T-helper 22 cell (primary cell): Measurements from ENCODE around the gene CMPK1.

ENCODE experiments used
- DNase-seq: peaks from one replicate; pipeline ENCODE4 v3.0.0-alpha.2; 2020; ENCODE audit warnings: low read depth

Gene CMPK1

DNA sequence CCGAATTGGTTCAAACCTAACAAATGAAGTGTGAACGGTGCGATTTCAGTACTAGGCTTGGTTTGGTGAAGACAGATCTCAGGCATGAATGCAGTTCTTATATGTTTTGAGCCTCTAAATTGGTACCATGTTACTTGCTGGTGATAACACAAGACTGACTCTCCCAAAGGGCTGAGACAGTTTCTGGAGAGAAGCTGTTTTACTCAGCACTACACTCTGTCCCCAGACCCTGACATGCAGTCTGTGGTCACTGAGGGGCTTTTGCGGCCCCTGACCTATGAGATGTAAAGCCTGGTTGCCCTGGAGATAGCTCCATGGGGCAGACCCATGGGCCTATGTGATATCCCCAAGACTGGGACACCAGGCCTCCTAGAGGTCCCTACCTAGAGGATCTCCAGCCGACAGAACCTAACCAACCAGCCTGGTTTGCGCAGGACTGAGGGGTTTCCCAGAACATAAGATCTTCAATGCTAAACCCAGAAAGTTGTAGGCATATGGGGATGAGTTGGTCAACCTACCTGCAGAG, 63.1 kb downstream of the CMPK1 start:
- DNase-seq = no peak

DNA sequence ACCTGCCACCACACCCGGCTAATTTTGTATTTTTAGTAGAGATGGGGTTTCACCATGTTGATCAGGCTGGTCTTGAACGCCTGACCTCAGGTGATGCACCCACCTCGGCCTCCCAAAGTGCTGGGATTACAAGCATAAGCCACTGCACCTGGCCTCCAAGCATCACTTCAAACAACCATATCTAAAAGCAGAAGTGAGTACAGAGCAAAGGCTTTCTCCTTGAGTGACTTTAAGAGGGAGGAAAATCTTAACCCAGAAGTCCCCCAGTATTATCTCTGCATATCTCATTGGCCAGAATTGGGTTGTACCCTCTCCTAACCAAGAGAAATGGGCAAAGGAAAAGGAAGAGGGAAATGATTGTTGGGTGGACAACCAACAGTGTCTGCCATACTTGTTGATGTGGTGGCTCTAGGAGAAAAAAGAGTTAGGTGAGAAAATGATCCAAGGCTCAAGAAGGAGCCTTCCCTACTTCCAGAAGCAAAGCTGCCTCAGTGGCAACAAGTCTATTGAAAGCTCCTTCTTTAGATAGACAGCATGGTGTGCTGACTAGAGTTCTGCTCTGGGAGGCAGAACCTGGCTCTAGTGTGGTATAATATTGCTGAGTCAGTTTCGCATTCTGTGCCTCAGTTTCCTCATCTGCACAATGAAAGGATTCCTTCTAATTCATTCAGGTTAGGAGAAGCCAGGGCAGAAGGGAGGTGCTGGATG, 65.7 kb downstream of the CMPK1 start:
- no peak for DNase-seq

DNA sequence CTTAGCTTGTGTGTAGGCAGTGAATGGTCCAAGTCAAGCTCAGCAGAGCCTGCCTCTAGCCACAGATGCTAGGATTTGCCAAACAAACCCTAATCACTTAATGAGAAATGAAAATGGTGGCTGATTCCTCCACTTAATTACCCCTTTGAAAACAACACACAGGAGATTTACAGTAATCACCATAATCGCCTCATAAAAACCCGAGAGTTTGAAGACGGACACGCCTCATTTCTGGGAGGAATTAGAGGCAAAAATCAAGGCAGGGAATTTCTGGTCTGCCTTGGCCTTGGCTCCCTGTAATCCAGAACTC, 66.2 kb downstream of the CMPK1 start:
- DNase-seq = no peak

DNA sequence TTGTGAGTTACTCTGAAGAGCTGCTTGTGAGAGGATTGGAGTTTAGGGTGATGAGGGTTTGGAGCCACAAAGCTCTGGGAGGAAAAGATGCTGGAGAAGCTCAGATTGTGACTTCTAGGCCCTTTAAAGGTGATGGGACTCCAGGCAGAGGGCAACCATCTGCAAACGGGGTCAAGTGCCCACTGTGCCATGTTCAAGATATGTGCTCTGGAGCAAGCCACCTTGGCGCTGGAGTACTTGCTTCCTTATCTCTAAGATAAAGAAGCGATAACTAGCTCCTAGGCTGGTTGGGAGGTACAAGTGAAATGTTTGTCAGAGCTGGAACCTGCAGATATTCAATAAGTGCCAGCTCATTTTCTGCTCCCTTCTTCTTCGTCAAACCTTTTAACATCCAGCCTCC, 68.2 kb downstream of the CMPK1 start:
- DNase-seq = no peak

DNA sequence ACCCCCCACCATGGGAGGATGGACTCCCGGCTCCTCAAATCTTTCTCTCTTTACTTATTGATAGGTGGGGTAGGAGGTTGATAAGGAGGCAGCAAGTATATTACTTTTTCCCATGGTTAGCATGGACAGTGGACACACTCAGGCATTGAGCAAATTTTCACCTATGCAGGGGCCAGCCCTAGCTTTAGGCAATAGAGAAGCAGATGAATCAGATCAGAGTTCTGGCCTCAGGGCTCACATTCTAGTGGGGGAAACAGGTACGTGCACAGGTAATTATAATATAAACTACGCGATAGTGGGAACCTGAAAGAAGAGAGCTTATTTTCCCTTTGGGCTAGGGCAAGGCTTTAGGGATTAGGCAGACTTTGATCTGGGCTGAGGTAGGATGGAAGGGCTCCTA, 69.0 kb downstream of the CMPK1 start:
- no peak for DNase-seq

DNA sequence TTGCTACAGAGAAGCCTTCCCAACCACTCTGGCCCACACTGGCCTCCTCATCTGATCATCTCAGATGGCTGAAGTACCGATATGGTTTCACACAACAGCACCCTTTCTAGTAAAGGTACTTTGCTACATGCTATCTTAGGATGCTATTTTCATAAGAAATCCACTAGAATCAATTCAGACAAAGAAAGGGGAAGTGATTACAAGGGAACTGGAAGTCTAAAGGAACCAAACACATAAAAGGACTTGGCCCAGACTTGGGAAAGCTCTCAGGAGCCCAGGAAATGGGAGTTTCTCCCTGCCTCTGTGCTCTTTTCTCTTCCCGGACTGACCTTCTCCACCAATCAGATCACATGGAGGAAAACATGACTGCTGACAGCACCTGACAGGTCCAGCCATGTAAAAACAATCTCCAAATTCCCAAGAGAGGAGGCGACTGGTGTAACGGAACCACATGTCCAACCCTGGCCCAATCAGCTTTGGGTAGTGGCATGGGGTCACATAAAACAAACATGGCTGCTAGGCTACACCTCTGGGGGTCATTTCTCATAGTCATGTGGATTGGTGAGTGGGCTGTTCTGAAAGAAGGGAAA, 69.8 kb downstream of the CMPK1 start:
- DNase-seq = no peak

DNA sequence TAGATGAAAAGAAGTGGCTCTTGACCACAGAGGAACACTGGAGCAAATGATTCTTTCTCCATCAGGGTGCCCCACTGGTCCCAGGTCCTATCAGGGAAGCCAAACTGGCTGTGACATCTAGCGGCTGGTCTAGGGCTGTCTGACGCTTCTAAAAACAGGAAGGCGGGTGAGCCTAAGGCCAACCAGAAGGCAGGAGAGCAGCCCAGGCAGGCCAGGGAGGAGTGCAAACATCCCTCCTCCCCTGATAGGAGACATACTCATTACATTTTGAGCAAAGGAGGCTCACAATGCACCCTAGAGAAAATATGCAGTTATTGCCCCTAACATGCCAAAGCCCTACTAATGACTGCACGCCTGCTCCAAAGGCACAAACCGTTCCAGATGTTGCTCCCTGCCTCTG, 72.1 kb downstream of the CMPK1 start:
- DNase-seq = no peak

DNA sequence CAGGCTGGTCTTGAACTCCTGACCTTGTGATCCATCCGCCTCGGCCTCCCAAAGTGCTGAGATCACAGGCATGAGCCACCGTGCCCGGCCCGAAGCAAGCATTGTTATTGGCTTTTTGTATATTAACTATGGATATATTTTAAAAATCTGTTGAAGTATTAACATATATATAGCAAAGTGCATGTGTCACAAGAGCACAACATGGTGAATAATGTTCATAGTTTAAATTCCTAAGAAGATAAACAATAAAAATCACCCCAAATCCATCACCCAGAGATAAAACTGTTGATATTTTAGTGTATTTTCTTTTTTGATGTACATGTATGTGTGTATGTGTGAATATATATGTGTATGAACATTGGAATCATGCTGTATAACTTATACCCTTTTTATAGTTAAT, 73.4 kb downstream of the CMPK1 start:
- DNase-seq = no peak

DNA sequence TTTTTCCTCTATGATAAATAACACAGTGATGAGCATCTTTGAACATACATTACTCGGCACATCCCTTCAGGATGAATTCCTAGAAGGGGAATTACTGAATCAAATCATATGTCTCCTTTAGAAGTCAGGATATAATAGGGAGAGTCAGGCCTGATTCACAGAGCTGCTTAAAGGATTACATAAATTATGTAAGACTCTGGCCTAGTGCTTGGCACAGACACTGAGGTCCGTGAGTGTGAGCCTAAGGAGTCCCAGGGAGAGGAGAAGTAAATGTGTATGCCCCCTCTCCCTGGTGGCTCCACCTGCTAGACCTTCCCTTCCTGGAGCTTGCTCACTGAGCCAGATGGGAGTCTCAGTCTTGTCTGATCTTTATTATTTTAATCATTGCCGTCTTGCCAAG, 73.9 kb downstream of the CMPK1 start:
- DNase-seq = no peak

DNA sequence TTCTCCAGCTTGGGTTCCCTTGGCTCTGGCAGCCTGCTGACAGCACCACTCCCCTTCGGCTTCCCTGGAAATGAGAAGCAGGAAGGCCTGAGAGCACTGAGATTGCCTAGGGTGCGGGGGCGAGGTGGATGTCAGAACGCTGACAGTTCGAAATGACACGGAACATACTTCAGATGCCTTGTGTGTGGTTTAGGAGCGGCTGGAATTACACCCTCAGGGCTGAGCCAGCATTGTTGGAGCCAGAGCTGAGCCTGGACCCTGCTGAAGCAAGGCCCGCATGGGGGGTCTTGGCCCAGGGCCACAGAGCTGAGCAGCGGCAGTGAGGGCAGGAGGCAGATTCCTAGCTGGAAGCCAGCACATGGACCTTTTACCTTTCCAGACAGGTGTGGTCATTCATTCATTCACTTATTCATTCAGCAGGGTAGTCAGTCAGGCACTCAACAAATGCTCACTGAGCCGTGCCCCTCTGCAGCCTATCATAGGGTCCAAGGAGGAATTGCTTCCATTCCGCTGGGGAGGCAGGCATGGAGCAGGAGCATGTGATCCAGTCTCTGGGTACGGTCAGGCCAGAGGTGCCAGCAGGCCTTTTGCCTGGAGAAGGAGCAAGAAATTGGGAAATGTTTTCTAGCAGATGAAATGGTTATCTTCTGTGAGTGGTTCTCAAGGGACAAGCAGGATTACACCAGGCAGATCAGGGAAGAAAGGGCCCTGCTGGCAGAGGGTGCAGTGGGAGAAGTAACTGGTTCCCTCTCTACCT, 75.9 kb downstream of the CMPK1 start:
- DNase-seq = no peak

DNA sequence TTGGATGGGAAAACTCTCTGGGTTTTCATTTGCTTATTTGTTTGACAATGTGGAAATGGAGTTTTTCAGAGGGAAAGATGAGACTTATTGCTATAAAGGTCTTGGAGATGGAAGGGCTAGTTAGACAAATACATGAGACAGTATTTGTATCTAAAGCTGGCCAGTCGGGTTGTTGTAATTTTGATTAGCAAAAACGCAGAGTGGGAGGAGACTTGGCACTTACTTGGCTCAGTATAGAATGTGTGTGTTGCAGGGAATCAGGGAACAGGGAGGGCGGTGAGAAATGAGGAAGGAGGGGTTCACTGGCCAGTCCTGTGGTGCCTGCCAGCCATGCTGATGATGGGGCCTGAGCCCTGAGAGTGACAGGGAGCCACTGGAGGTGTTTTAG, 76.5 kb downstream of the CMPK1 start:
- no peak for DNase-seq

DNA sequence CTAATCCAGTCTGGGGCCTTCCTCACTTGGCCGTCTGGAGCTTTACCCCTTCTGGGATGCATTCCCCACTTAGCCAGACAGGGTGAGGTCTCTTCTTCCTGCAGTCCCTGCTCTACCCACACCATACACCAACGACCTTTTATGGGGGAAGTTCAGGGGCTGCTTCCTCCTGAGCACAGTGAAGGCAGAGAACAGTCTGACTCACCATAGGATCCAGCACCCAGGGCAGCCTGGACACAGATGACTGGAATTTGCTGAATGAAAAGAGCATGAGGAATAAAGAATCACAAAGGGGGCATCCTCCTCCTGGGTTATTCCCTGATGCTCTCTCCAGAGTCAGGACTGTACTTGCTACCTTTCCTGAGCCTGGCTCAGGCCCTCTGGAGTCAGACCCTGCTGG, 77.8 kb downstream of the CMPK1 start:
- no peak for DNase-seq

DNA sequence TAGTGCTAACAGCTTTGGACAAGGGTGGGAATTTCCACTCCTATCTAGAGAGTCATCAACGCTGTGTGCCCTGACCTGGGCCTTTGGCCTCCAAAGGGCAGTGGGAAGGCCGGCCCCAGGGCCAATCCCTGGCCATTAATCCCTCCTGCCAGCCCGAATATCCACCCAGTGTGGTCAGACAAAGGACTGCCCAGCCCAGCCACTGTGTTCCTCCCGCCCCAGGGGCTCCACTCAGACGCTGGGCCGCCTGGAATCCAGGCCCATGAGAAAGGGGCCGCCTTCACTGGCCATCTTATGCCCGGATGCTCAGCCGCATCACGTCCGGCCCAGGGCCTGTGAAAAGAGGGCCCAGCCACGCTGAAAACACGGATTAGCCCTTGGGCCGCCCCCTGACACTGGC, 78.8 kb downstream of the CMPK1 start:
- no peak for DNase-seq

DNA sequence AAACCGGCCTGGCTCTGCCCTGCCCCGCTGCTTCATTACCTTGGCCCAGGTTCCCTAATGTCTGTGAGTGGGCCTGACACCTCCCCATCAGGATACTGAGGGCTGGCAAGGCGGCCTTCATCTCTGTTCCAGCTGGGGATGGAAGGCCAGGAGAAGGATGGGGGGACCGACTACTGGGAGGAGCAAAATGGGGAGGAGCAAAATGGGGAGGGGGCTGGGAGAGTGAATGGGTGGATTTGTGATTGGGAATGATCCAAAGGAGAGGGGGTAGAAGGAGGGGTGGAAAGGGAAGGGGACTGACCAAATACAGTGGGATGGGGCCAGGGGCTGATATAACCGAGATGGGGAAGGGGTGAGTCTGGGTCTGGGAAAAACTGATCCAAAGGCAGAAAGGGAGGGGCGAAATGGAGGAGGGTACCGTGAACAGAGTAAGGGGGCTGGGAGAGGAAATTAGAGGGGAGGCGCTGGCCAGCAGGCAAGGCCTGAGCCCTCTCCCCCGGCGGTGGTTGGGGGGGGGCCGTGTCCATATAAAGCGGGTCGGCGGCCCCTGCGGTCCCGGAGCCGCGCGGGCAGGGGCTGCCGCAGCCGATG, 82.2 kb downstream of the CMPK1 start, which contains the start of gene FOXE3:
TSS of gene FOXE3 (plus strand) at position 558 of the 591 bp plus-strand sequence. CDS start at position 589, 31 bp downstream.
- no peak for DNase-seq

DNA sequence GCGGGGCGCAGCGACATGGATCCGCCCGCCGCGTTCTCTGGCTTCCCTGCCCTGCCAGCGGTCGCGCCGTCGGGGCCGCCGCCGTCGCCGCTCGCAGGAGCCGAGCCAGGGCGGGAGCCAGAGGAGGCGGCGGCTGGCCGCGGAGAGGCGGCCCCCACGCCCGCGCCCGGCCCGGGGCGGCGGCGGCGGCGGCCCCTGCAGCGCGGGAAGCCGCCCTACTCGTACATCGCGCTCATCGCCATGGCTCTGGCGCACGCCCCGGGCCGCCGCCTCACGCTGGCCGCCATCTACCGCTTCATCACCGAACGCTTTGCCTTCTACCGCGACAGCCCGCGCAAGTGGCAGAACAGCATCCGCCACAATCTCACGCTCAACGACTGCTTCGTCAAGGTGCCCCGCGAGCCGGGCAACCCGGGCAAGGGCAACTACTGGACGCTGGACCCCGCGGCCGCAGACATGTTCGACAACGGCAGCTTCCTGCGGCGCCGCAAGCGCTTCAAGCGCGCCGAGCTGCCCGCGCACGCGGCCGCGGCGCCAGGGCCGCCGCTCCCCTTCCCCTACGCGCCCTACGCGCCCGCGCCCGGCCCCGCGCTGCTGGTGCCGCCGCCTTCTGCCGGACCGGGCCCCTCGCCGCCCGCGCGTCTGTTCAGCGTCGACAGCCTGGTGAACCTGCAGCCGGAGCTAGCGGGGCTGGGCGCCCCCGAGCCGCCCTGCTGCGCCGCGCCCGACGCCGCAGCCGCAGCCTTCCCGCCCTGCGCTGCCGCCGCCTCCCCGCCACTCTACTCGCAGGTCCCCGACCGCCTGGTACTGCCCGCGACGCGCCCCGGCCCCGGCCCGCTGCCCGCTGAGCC, 83.0 kb downstream of the CMPK1 start:
- no peak for DNase-seq

DNA sequence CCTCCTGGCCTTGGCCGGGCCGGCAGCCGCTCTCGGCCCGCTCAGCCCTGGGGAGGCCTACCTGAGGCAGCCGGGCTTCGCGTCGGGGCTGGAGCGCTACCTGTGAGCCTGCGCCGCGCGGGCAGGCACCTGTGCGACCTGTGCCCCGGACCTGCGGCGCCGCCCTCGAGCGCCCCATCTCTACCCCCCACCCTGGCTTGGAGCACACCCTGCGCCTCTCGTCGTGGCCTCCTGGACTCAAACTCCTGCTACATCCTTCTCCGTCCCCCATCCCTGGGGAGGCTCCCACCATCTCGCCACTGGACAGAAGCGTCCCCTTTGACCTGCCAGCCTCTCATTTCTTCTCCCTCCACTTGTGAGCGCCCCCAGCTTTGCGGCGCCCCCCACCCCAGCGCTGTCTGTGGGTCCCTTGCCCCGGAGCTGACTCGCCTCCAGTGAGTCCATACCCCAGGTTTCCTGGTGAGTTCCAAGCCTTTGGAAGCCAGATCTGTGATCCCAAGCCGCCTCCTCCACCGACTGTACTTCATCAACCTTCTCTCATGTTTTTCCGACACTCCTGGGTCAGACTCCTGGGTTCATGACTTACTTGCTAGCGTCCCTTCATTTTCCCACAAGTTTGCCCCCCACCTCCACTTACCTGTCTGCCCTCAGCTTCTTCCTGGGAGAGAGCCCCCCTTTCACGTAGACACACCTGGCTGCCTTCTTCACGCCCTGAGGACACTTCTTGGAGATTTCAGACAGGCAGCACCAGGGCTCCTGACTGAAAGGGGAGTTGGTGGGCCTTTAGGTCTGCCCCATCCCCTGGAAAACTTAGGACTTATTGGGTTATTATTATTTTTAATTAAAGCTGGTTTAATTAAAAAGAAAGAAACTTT, 83.8 kb downstream of the CMPK1 start:
- no peak for DNase-seq

DNA sequence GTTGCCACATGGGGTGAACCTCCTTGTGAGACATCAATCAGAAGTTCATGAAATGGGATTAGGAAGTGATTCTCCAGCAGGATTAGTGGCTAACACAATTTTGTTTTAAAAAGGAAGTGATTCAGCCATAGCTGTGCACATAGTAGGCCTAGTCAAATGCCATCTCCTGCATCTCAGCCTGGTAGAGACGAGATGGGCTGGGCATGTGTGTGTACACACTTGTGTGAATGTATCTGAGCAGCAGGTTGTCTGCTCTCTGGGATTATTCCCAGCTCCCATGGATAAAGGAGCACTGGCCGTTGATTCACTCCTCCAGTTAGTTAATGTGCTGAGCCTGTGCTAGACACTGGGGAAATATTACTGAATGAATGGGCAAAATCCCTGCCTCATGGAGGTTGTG, 84.5 kb downstream of the CMPK1 start:
- DNase-seq = no peak

DNA sequence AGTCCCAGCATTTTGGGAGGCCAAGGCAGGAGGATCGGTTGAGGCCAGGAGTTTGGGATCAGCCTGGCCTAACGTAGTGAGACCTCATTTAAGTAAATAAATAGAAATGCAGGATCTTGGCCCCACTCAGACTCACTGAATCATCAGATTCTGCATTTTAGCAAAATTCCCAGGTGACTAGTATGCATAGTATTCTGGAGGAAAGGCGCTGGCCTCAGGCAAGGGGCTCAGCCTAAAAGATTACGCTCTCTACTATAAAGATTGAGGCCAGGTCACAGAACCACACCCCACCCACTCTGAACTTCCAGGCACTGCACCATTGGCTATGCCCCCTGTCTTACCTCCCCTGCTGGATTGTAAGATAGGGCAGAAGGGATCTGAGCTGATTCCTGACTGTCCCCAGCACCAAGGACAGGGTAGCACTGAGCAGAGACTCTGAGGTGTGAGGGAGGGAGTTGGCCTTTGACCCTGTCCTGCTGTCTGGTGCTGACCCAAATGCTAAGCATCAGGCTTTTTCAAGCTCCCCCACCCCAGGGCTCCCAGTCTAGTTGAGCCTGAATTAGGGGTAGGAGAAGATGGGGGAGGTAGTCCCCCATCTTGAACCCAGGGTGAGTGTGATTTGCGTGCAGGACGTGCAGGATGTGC, 85.2 kb downstream of the CMPK1 start:
- no peak for DNase-seq

DNA sequence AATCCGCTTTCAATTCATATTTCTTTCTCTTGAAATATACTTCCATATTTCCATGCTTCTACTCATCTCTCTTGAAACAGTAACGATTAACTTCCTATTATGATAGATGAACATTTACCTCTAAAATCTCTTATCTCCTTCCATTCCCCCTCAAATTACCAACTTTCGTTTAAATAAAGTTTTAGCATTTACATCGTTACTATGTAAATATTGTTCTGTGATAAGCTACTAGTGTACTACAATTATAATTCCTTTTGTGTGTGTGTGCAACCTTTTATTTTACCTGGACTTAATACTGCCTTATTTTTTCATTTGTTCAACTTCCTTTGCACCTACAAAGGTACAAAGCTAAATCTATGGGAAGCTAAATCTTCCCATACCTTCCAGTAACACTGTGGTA, 87.0 kb downstream of the CMPK1 start:
- DNase-seq = no peak

DNA sequence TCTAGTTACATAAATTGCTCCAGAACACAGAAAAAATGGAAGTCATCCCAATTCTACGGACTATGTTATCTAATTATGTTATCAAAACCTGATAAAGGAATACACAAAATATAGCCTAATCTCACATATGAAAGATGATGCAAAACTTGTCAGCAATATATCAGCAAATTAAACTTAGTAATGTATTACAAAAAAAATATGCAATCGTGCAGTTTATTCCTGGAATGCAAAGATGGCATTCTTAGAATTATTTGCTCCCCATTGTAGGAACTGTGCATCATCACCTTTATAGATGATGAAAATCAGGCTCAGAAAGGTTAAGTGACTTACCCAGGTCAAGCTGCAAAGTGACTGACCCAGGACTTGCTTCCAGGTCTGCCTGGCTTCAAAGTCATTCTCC, 90.3 kb downstream of the CMPK1 start:
- DNase-seq = no peak
